ENCODE results near the gene PPP1R14C. TPM values are rescaled to one million over a fixed set of nuclear protein-coding genes. Genes with fewer than 3 reads are reported as not detected.

The PPP1R14C gene
- total and polyA plus RNA-seq, 2 of the 13 experiments (the other 11 are each of a cell fraction or from before 2014, with no cell fraction given): not detected

- ATAC-seq: no peak
- intact Hi-C loops (cut with micrococcal nuclease; ENCODE audit: unreplicated experiment): no loop called here
- TF ChIP-seq YY1 (IDR thresholded peaks at IDR 0.05; ENCODE audit: insufficient read depth, insufficient replicate concordance, low read depth, low read length) (no peak), SCMH1 (CRISPR knock-in tag; IDR thresholded peaks at IDR 0.05; ENCODE audit: borderline replicate concordance) (no peak), ZNF747 (CRISPR knock-in tag; IDR thresholded peaks at IDR 0.05; ENCODE audit: borderline replicate concordance) (no peak), TEAD2 (CRISPR knock-in tag; IDR thresholded peaks at IDR 0.05) (no peak), SRSF1 (optimal IDR thresholded peaks at IDR 0.05; ENCODE audit: low read depth, low read length) (no peak), ARNT (IDR thresholded peaks at IDR 0.05) (no peak), MIER3 (CRISPR knock-in tag; IDR thresholded peaks at IDR 0.05; ENCODE audit: borderline replicate concordance) (no peak), POGZ (CRISPR knock-in tag; IDR thresholded peaks at IDR 0.05) (no peak), NCOR1 (IDR thresholded peaks at IDR 0.05; ENCODE audit: borderline replicate concordance, low read length) (no peak), SKI (IDR thresholded peaks at IDR 0.05; ENCODE audit: partially characterized antibody) (no peak), PHF20 (CRISPR knock-in tag; IDR thresholded peaks at IDR 0.05) (no peak), MAFG (CRISPR knock-in tag; IDR thresholded peaks at IDR 0.05) (no peak), ZNF432 (CRISPR knock-in tag; IDR thresholded peaks at IDR 0.05; ENCODE audit: borderline replicate concordance) (no peak)
- TF ChIP-seq, protein P1, sequence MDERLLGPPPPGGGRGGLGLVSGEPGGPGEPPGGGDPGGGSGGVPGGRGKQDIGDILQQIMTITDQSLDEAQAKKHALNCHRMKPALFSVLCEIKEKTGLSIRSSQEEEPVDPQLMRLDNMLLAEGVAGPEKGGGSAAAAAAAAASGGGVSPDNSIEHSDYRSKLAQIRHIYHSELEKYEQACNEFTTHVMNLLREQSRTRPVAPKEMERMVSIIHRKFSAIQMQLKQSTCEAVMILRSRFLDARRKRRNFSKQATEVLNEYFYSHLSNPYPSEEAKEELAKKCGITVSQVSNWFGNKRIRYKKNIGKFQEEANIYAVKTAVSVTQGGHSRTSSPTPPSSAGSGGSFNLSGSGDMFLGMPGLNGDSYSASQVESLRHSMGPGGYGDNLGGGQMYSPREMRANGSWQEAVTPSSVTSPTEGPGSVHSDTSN (CRISPR knock-in tag; IDR thresholded peaks at IDR 0.05): no peak
- TF ChIP-seq, protein P2, sequence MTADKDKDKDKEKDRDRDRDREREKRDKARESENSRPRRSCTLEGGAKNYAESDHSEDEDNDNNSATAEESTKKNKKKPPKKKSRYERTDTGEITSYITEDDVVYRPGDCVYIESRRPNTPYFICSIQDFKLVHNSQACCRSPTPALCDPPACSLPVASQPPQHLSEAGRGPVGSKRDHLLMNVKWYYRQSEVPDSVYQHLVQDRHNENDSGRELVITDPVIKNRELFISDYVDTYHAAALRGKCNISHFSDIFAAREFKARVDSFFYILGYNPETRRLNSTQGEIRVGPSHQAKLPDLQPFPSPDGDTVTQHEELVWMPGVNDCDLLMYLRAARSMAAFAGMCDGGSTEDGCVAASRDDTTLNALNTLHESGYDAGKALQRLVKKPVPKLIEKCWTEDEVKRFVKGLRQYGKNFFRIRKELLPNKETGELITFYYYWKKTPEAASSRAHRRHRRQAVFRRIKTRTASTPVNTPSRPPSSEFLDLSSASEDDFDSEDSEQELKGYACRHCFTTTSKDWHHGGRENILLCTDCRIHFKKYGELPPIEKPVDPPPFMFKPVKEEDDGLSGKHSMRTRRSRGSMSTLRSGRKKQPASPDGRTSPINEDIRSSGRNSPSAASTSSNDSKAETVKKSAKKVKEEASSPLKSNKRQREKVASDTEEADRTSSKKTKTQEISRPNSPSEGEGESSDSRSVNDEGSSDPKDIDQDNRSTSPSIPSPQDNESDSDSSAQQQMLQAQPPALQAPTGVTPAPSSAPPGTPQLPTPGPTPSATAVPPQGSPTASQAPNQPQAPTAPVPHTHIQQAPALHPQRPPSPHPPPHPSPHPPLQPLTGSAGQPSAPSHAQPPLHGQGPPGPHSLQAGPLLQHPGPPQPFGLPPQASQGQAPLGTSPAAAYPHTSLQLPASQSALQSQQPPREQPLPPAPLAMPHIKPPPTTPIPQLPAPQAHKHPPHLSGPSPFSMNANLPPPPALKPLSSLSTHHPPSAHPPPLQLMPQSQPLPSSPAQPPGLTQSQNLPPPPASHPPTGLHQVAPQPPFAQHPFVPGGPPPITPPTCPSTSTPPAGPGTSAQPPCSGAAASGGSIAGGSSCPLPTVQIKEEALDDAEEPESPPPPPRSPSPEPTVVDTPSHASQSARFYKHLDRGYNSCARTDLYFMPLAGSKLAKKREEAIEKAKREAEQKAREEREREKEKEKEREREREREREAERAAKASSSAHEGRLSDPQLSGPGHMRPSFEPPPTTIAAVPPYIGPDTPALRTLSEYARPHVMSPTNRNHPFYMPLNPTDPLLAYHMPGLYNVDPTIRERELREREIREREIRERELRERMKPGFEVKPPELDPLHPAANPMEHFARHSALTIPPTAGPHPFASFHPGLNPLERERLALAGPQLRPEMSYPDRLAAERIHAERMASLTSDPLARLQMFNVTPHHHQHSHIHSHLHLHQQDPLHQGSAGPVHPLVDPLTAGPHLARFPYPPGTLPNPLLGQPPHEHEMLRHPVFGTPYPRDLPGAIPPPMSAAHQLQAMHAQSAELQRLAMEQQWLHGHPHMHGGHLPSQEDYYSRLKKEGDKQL (CRISPR knock-in tag; IDR thresholded peaks at IDR 0.05; ENCODE audit: low read depth): no peak
- Histone ChIP-seq H3K4me2 (ENCODE audit: low read depth, low read length) (no peak overlapping the region), H3K9me3 (ENCODE audit: low read length) (no peaks in the 10 kb centered on the region), H3K4me3 (replicated peaks in 1 of 3; ENCODE audit: insufficient read depth in 1 of 3, low read depth in 2 of 3, low read length in 3 of 3) (no peak overlapping the region), H2AFZ (ENCODE audit: low read length) (no peak overlapping the region), H3K79me2 (ENCODE audit: insufficient read depth, low read length) (no peaks in the 10 kb centered on the region), H3K27ac (ENCODE audit: extremely low read length, insufficient read depth, low read length) (no peak overlapping the region), H3K27me3 (ENCODE audit: control insufficient read depth in 1 of 2, insufficient read depth in 2 of 2, low read length in 2 of 2) (peaks cover 1% of the 10 kb centered on the region in 2 experiments; a peak in 1 of 5 replicates), H3K4me1 (ENCODE audit: insufficient read depth, low read length) (no peaks in the 10 kb centered on the region), H3K9ac (ENCODE audit: insufficient read depth, low read depth, low read length) (no peak overlapping the region), H3K36me3 (replicated peaks in 1 of 2; ENCODE audit: control insufficient read depth in 1 of 2, insufficient read depth in 2 of 2, low read length in 2 of 2) (no peaks in the 10 kb centered on the region), H4K20me1 (ENCODE audit: insufficient read depth, low read length) (no peaks in the 10 kb centered on the region)
- 42% methylated on average over 7 of the region's 7 CpGs for WGBS (ENCODE audit: low lambda C conversion rate)
- BruUV-seq (replicated peaks): no TSS peak
- no peak for FAIRE-seq
- DNase-seq (ENCODE audit: low spot score): no peak
- CTCF ChIA-PET (ENCODE audit: low intra/inter-chr PET ratio, low total read pairs): no interaction called here
- POLR2A ChIA-PET: no interaction called here
- in situ Hi-C loops (cut with HindIII; ENCODE audit: extremely low pct_ligation_motif_present, low pct_unique_long_range_greater_than_20kb): no loop called here
Measured at GRCh38 chr6:150207931-150208570, 65.2 kb downstream of the PPP1R14C start.

Measured in HepG2 (cell line).